Glutamatergic neuron (in vitro differentiated cells): ENCODE measurements around the gene FBXL22. TPM values are rescaled to one million over a fixed set of nuclear protein-coding genes. Genes with fewer than 3 reads are reported as not detected.

Experiments used
- DNase-seq: peaks from one replicate; pipeline ENCODE4 v3.0.0; 2022
- H3K27ac Mint-ChIP-seq: one replicate; pipeline ENCODE4 v1.8.0; 2020; ENCODE audit warnings: mild to moderate bottlenecking, mixed read lengths, inconsistent platforms; ENCODE audit not compliant: unreplicated experiment
- H3K27me3 Mint-ChIP-seq: one replicate; pipeline ENCODE4 v1.8.0; 2020; ENCODE audit warnings: mild to moderate bottlenecking, moderate library complexity, mixed read lengths, inconsistent platforms; ENCODE audit not compliant: unreplicated experiment
- H3K36me3 Mint-ChIP-seq: one replicate; pipeline ENCODE4 v1.8.0; 2020; ENCODE audit warnings: mild to moderate bottlenecking, mixed read lengths, inconsistent platforms; ENCODE audit not compliant: unreplicated experiment
- H3K4me1 Mint-ChIP-seq: one replicate; pipeline ENCODE4 v1.8.0; 2020; ENCODE audit warnings: mild to moderate bottlenecking, low read depth, mixed read lengths, inconsistent platforms; ENCODE audit not compliant: unreplicated experiment
- H3K4me3 Mint-ChIP-seq: one replicate; pipeline ENCODE4 v1.8.0; 2020; ENCODE audit warnings: mild to moderate bottlenecking, mixed read lengths, inconsistent platforms; ENCODE audit not compliant: unreplicated experiment
- H3K9me3 Mint-ChIP-seq: one replicate; pipeline ENCODE4 v1.8.0; 2020; ENCODE audit warnings: mild to moderate bottlenecking, moderate library complexity, mixed read lengths, inconsistent platforms; ENCODE audit not compliant: unreplicated experiment
- total RNA-seq: library from RNA; stranded (reverse); fragmentation: NEBNext Ultra II Directional; extraction: Animal tissue kit (Norgen Biotek cat#: 25700); gene quantifications from one replicate; pipeline ENCODE4 v1.2.1, GENCODE V29; 2021; ENCODE audit not compliant: unreplicated experiment
- TF ChIP-seq, protein P1 (sequence below): fragments of 200-600 bp; sonication (generic); IDR thresholded peaks from one replicate; pipeline ENCODE4 v1.5.0; 2021; ENCODE audit not compliant: partially characterized antibody, unreplicated experiment

FBXL22 gene
- total RNA-seq, 1 donor from 2014 or later, result not detected

- Mint-ChIP-seq H3K4me3 (no peak overlapping the region), H3K4me1 (no peaks in the 10 kb centered on the region), H3K27ac (no peak overlapping the region), H3K9me3 (no peaks in the 10 kb centered on the region), H3K27me3 (no peaks in the 10 kb centered on the region), H3K36me3 (peaks cover 13% of the 10 kb centered on the region)
- TF ChIP-seq, protein P1, sequence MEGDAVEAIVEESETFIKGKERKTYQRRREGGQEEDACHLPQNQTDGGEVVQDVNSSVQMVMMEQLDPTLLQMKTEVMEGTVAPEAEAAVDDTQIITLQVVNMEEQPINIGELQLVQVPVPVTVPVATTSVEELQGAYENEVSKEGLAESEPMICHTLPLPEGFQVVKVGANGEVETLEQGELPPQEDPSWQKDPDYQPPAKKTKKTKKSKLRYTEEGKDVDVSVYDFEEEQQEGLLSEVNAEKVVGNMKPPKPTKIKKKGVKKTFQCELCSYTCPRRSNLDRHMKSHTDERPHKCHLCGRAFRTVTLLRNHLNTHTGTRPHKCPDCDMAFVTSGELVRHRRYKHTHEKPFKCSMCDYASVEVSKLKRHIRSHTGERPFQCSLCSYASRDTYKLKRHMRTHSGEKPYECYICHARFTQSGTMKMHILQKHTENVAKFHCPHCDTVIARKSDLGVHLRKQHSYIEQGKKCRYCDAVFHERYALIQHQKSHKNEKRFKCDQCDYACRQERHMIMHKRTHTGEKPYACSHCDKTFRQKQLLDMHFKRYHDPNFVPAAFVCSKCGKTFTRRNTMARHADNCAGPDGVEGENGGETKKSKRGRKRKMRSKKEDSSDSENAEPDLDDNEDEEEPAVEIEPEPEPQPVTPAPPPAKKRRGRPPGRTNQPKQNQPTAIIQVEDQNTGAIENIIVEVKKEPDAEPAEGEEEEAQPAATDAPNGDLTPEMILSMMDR, result no peak
- no peak for DNase-seq
These were observed 15.0 kb upstream of the FBXL22 start for GRCh38 chr15:63582179-63582578.

GRCh38 chr15:63582718-63583426 lies 14.3 kb upstream of the FBXL22 start:
- TF ChIP-seq, protein P1, result no peak
- DNase-seq, result no peak
- no peaks in the 10 kb centered on the region for H3K4me1 Mint-ChIP-seq
- H3K9me3 Mint-ChIP-seq, result no peaks in the 10 kb centered on the region
- H3K27ac Mint-ChIP-seq, result no peak overlapping the region
- no peaks in the 10 kb centered on the region for H3K27me3 Mint-ChIP-seq
- peaks cover 13% of the 10 kb centered on the region for H3K36me3 Mint-ChIP-seq
- no peak overlapping the region for H3K4me3 Mint-ChIP-seq

- Mint-ChIP-seq H3K36me3 (peaks cover 21% of the 10 kb centered on the region), H3K4me3 (no peak overlapping the region), H3K27me3 (peaks cover 1% of the 10 kb centered on the region), H3K9me3 (no peaks in the 10 kb centered on the region), H3K27ac (no peak overlapping the region), H3K4me1 (no peaks in the 10 kb centered on the region)
- TF ChIP-seq, protein P1, result no peak
- no peak for DNase-seq
These were observed 10.4 kb upstream of the FBXL22 start for GRCh38 chr15:63586790-63587189.

DNA sequence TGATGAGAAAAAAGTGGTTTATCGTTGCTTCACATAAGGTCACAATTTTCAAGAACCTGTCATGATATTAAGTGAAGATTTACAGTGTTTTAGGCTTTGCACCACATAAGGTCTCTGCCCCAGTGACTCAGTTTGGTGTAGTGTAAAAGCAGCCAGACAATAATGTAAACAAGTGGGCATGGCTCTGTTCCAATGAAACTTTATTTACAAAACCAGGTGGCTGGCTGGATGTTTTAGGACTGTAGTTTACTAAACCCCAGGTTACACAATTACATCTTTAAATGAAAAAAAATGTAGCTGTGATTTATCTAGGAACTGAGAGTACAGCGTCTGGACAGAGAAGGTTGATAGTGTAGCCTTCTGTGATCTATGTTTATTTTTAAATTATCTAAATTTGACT lies 9.7 kb upstream of the FBXL22 start:
- Mint-ChIP-seq H3K36me3 (peaks cover 21% of the 10 kb centered on the region), H3K4me1 (no peaks in the 10 kb centered on the region), H3K4me3 (no peak overlapping the region), H3K27me3 (peaks cover 1% of the 10 kb centered on the region), H3K9me3 (no peaks in the 10 kb centered on the region), H3K27ac (no peak overlapping the region)
- no peak for DNase-seq
- TF ChIP-seq, protein P1, result no peak

- H3K4me1 Mint-ChIP-seq, result no peaks in the 10 kb centered on the region
- peaks cover 21% of the 10 kb centered on the region for H3K36me3 Mint-ChIP-seq
- TF ChIP-seq, protein P1, result no peak
- no peak overlapping the region for H3K27ac Mint-ChIP-seq
- H3K9me3 Mint-ChIP-seq, result no peaks in the 10 kb centered on the region
- no peak for DNase-seq
- no peak overlapping the region for H3K4me3 Mint-ChIP-seq
- H3K27me3 Mint-ChIP-seq, result peaks cover 1% of the 10 kb centered on the region
These were observed 8.4 kb upstream of the FBXL22 start for GRCh38 chr15:63588826-63589225.
